SK-N-SH treated with all-trans-retinoic acid at 6 μM for 48 hours (cell line): ENCODE results near the gene KRT16.
"Not testable (repeated sequence)": the region's sequence is repeated elsewhere in the genome, so short reads cannot be mapped to it uniquely, and the experiment has no call there.

ENCODE experiments used
- ATAC-seq: fragments of 200-7000 bp; cut with Tn5 transposase; 3 replicates; pipeline ENCODE4 v1.9.1; 2020; ENCODE audit warnings: mild to moderate bottlenecking, moderate library complexity
- ARNTL ChIP-seq: fragments of 450-650 bp; formaldehyde crosslinking; IDR thresholded peaks from 2 replicates; pipeline ENCODE4 v1.5.0; 2020; ENCODE audit warnings: low read depth, mild to moderate bottlenecking, moderate library complexity, borderline replicate concordance
- BACH2 ChIP-seq: fragments of 250-450 bp; sonication (Bioruptor Pico); IDR thresholded peaks from 2 replicates; pipeline ENCODE4 v1.9.0; 2021; ENCODE audit warnings: mild to moderate bottlenecking, borderline replicate concordance
- CSDC2 ChIP-seq: fragments of 250-450 bp; sonication (Bioruptor Pico); IDR thresholded peaks from 2 replicates; pipeline ENCODE4 v1.5.0; 2020; ENCODE audit warnings: mild to moderate bottlenecking, moderate library complexity
- GLIS3 ChIP-seq: fragments of 250-450 bp; sonication (Bioruptor Pico); IDR thresholded peaks from 2 replicates; pipeline ENCODE4 v1.5.0; 2020; ENCODE audit warnings: mild to moderate bottlenecking, moderate library complexity
- ISL1 ChIP-seq: fragments of 250-450 bp; sonication (Bioruptor Pico); IDR thresholded peaks from 2 replicates; pipeline ENCODE4 v2.1.2; 2022; ENCODE audit warnings: mild to moderate bottlenecking, moderate library complexity
- OSR1 ChIP-seq: fragments of 250-450 bp; sonication (Bioruptor Pico); IDR thresholded peaks from 2 replicates; pipeline ENCODE4 v1.8.0; 2022; ENCODE audit warnings: moderate library complexity, mild to moderate bottlenecking, inconsistent platforms
- PPARA ChIP-seq: fragments of 250-450 bp; sonication (Bioruptor Pico); IDR thresholded peaks from 2 replicates; pipeline ENCODE4 v1.5.0; 2020; ENCODE audit warnings: mild to moderate bottlenecking, borderline replicate concordance
- RARB ChIP-seq: fragments of 250-450 bp; sonication (Bioruptor Pico); IDR thresholded peaks from 2 replicates; pipeline ENCODE4 v1.8.0; 2021; ENCODE audit warnings: mild to moderate bottlenecking, moderate library complexity
- SNAI2 ChIP-seq: fragments of 250-450 bp; sonication (Bioruptor Pico); IDR thresholded peaks from 2 replicates; pipeline ENCODE4 v1.5.0; 2020; ENCODE audit warnings: mild to moderate bottlenecking, moderate library complexity
- TCF4 ChIP-seq: fragments of 250-450 bp; sonication (Bioruptor Pico); IDR thresholded peaks from 2 replicates; pipeline ENCODE4 v1.8.0; 2021; ENCODE audit warnings: mild to moderate bottlenecking, moderate library complexity, borderline replicate concordance
- TOX ChIP-seq: fragments of 250-450 bp; sonication (Bioruptor Pico); IDR thresholded peaks from 2 replicates; pipeline ENCODE4 v1.8.0; 2021; ENCODE audit warnings: mild to moderate bottlenecking, moderate library complexity, borderline replicate concordance
- ZFP3 ChIP-seq: fragments of 250-450 bp; sonication (Bioruptor Pico); IDR thresholded peaks from 2 replicates; pipeline ENCODE4 v1.5.0; 2020; ENCODE audit warnings: mild to moderate bottlenecking, moderate library complexity
- ZFP30 ChIP-seq: fragments of 450-650 bp; formaldehyde crosslinking; IDR thresholded peaks from 2 replicates; pipeline ENCODE4 v1.5.0; 2022; ENCODE audit warnings: mild to moderate bottlenecking, moderate library complexity
- ZNF565 ChIP-seq: fragments of 450-650 bp; formaldehyde crosslinking; conservative IDR thresholded peaks from 2 replicates; pipeline ENCODE4 v1.5.0; 2020; ENCODE audit warnings: low read depth, mild to moderate bottlenecking, moderate library complexity
- ZNF70 ChIP-seq: fragments of 450-650 bp; formaldehyde crosslinking; IDR thresholded peaks from 2 replicates; pipeline ENCODE4 v1.5.0; 2020; ENCODE audit warnings: mild to moderate bottlenecking, moderate library complexity
- ZNF8 ChIP-seq: fragments of 450-650 bp; formaldehyde crosslinking; IDR thresholded peaks from 2 replicates; pipeline ENCODE4 v1.5.0; 2020; ENCODE audit warnings: mild to moderate bottlenecking, moderate library complexity
- TF ChIP-seq, protein P1 (sequence below): fragments of 250-450 bp; sonication (Bioruptor Pico); IDR thresholded peaks from 2 replicates; pipeline ENCODE4 v1.5.1; 2021; ENCODE audit warnings: mild to moderate bottlenecking, moderate library complexity
- TF ChIP-seq, protein P2 (sequence below): fragments of 250-450 bp; sonication (Bioruptor Pico); IDR thresholded peaks from 2 replicates; pipeline ENCODE4 v1.5.0; 2020; ENCODE audit warnings: mild to moderate bottlenecking, moderate library complexity
- TF ChIP-seq, protein P3 (sequence below): fragments of 250-450 bp; sonication (Bioruptor Pico); IDR thresholded peaks from 2 replicates; pipeline ENCODE4 v1.5.1; 2020; ENCODE audit warnings: low read depth, mild to moderate bottlenecking, moderate library complexity

Gene KRT16

DNA sequence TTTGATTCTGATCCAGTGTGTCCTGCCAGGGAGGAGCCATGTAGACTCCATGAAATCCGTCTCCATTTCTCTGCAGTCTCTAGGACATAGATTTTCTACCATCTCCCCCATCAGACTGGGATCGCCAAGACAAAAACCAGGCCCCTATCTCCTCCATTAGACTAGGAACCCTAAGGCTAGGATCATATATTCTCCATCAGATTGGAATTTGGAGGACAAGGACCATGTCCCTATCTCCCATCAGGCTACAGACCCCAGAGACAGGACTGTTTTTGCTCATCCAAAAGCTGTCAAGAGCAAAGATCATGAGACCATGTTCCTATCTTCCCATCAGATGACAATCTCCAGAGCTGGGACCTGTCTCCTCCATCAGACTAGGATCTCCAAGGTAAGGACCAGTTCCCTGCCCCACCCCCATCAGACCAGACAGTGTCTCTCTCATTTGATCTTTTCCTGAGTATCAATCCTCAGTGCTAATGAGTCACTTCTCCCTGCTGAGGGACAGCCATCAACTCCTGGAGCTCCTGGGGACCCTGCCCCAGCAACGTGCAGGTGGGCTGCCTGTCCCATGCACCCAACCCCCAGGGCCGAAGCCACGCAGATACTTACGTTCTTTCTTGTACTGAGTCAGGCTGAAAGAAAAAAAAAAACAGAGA is 7.5 kb upstream of the KRT16 start:
- not testable (repeated sequence) for ATAC-seq

DNA sequence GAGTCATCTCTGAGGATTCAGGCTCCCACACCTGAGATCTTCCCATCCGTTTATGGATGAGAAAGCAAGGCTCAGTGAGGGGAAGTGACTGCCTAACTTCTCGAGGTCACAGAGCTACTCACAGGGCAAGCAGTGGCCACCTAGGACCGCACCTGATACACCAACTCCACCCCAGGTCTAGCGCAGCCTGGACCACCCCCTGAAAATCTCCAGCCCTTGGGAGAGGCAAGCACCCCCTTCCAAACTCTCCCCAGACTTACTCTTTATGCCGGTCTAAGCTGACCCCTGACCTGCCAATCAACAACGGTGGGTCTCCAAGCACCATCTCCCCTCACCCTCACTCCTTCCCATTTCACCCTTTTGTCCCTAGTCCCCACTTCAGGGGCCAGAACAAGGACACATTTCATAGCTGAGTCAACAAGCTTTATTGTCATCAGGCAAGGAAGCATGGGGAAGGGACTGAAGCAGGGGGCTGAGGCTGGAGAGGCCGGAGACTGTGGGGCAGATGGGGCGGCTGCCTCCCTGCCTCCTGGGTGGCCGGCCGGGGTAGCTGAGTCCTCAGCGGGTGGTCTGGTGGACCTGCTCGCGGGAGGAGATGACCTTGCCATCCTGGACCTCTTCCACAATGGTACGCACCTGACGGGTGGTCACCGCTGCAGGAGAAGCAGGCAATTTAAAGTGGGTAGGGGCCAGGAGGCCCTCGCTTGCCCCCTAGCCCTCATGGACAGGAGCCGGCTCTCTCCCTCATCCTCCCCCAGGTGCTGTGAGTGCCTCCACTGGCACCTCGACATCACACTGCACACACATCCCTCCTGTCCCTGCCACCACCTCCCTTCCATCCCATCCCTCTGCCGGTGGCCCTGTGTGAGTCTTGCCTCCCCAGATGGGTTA is 6.7 kb upstream of the KRT16 start:
- ATAC-seq, result no peak

DNA sequence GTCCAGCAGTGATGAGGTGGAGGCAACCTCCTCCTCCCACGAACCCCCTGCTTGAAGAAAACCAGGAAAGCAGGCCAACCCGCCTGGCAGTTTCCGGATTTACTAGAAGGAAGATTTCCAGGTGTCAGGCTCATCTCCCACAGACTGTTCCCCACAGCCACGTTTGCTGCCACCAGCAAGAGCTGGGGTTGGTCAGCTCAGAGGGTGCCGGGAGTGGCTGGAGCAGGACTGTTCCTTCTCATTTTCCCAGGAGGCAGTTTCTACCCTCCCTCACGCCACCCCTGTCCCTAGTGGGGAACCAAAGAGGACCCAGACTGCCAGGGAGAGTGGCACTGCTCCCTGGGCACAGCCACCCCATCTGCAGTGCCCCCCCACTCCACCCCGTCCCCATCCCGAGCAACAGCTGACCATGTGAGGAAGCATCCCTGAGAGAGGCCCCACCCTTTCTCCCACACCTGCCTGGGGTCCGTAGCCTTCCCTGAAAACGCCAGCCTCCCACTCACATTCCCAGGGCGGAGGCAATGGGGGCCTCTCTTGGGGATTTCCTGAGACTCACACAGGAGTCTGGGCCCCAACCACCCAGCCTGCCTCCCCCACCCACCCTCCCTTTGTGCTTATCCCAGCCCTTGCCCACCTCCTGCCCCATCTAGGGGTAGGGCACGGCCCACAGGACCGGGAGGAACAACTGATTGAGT is 5.9 kb upstream of the KRT16 start:
- no peak for ATAC-seq
- TF ChIP-seq ARNTL (CRISPR knock-in tag) (no peak), PPARA (CRISPR knock-in tag) (no peak), OSR1 (CRISPR knock-in tag) (no peak), RARB (CRISPR knock-in tag) (no peak)
- TF ChIP-seq, protein P1, sequence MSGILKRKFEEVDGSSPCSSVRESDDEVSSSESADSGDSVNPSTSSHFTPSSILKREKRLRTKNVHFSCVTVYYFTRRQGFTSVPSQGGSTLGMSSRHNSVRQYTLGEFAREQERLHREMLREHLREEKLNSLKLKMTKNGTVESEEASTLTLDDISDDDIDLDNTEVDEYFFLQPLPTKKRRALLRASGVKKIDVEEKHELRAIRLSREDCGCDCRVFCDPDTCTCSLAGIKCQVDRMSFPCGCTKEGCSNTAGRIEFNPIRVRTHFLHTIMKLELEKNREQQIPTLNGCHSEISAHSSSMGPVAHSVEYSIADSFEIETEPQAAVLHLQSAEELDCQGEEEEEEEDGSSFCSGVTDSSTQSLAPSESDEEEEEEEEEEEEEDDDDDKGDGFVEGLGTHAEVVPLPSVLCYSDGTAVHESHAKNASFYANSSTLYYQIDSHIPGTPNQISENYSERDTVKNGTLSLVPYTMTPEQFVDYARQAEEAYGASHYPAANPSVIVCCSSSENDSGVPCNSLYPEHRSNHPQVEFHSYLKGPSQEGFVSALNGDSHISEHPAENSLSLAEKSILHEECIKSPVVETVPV (CRISPR knock-in tag), result no peak
- TF ChIP-seq, all 23 proteins: peak for 0

More for the DNA sequence above, 6.7 kb upstream of the KRT16 start:
- TF ChIP-seq ZFP30 (CRISPR knock-in tag) (no peak), BACH2 (CRISPR knock-in tag) (no peak), TCF4 (CRISPR knock-in tag) (no peak), PPARA (CRISPR knock-in tag) (no peak), ZNF70 (CRISPR knock-in tag) (no peak), GLIS3 (CRISPR knock-in tag) (no peak), RARB (CRISPR knock-in tag) (no peak), TOX (no peak), SNAI2 (CRISPR knock-in tag) (no peak), ZNF565 (CRISPR knock-in tag) (no peak)
- TF ChIP-seq, protein P2, sequence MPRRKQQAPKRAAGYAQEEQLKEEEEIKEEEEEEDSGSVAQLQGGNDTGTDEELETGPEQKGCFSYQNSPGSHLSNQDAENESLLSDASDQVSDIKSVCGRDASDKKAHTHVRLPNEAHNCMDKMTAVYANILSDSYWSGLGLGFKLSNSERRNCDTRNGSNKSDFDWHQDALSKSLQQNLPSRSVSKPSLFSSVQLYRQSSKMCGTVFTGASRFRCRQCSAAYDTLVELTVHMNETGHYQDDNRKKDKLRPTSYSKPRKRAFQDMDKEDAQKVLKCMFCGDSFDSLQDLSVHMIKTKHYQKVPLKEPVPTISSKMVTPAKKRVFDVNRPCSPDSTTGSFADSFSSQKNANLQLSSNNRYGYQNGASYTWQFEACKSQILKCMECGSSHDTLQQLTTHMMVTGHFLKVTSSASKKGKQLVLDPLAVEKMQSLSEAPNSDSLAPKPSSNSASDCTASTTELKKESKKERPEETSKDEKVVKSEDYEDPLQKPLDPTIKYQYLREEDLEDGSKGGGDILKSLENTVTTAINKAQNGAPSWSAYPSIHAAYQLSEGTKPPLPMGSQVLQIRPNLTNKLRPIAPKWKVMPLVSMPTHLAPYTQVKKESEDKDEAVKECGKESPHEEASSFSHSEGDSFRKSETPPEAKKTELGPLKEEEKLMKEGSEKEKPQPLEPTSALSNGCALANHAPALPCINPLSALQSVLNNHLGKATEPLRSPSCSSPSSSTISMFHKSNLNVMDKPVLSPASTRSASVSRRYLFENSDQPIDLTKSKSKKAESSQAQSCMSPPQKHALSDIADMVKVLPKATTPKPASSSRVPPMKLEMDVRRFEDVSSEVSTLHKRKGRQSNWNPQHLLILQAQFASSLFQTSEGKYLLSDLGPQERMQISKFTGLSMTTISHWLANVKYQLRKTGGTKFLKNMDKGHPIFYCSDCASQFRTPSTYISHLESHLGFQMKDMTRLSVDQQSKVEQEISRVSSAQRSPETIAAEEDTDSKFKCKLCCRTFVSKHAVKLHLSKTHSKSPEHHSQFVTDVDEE (CRISPR knock-in tag), result no peak
- TF ChIP-seq, all 23 proteins: peak for 0

DNA sequence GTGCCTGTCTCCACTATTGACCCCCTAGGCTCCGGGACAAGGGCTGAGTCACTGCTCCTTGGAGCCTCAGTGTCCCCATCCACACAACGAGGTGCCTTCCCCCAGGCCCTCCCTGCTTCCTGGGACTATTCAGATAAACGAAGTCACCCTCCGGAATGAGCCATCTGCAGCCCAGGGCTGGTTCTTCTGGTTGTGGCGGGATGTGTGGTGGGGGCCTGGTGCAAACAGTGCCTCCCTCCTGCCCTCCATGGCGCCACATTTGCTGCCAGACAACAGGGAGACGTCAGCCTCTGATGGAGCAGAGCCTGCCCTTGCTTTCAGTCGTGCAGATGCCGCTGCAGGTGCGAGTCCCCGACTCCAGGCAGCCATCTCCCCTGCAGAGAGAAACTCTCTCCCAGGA is 5.1 kb upstream of the KRT16 start:
- TF ChIP-seq OSR1 (CRISPR knock-in tag) (no peak), ZNF70 (CRISPR knock-in tag) (no peak), ZNF8 (CRISPR knock-in tag) (no peak), ZNF565 (CRISPR knock-in tag) (no peak), ZFP3 (CRISPR knock-in tag) (no peak), ISL1 (CRISPR knock-in tag) (no peak)
- no peak for ATAC-seq

DNA sequence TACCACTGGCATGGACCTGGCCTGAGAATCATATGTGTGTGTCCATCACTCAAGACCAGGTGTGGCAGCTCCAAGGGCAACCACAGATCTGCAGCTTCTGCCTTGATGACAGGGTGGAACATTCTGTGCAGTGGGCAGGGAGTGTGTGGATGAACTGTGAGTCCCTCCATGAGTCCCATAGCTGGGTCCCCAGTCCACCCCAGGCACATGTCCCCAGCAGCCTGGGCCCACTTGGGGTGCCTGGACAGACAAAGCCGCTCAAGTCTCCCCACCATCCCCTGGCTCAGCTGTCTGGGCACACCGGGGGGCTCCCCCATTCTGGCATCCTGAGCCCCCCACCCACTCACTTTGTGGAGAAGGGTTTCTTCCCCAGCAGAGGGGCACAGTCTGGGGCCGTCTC is 4.6 kb upstream of the KRT16 start:
- ATAC-seq, result no peak
- TF ChIP-seq SNAI2 (CRISPR knock-in tag), result no peak
- no peak for TF ChIP-seq GLIS3 (CRISPR knock-in tag)
- no peak for TF ChIP-seq PPARA (CRISPR knock-in tag)
- no peak for TF ChIP-seq ARNTL (CRISPR knock-in tag)
- TF ChIP-seq TOX, result no peak
- TF ChIP-seq, protein P1 (CRISPR knock-in tag), result no peak
- no peak for TF ChIP-seq CSDC2 (CRISPR knock-in tag)
- no peak for TF ChIP-seq RARB (CRISPR knock-in tag)
- no peak for TF ChIP-seq TCF4 (CRISPR knock-in tag)
- no peak for TF ChIP-seq ISL1 (CRISPR knock-in tag)
- TF ChIP-seq, protein P2 (CRISPR knock-in tag), result no peak
- TF ChIP-seq ZNF565 (CRISPR knock-in tag), result no peak
- TF ChIP-seq ZFP30 (CRISPR knock-in tag), result no peak
- TF ChIP-seq, protein P3, sequence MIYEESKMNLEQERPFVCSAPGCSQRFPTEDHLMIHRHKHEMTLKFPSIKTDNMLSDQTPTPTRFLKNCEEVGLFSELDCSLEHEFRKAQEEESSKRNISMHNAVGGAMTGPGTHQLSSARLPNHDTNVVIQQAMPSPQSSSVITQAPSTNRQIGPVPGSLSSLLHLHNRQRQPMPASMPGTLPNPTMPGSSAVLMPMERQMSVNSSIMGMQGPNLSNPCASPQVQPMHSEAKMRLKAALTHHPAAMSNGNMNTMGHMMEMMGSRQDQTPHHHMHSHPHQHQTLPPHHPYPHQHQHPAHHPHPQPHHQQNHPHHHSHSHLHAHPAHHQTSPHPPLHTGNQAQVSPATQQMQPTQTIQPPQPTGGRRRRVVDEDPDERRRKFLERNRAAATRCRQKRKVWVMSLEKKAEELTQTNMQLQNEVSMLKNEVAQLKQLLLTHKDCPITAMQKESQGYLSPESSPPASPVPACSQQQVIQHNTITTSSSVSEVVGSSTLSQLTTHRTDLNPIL (CRISPR knock-in tag), result no peak
- no peak for TF ChIP-seq ZFP3 (CRISPR knock-in tag)
- TF ChIP-seq OSR1 (CRISPR knock-in tag), result no peak
